Urinary bladder (tissue), 4 donors: ENCODE results near the gene EFS. TPM values are rescaled to one million over a fixed set of nuclear protein-coding genes. Genes with fewer than 3 reads are reported as not detected.
"Not testable (repeated sequence)": the region's sequence is repeated elsewhere in the genome, so short reads cannot be mapped to it uniquely, and the experiment has no call there.

Experiments
- DNase-seq: peaks from one replicate; pipeline ENCODE4 v3.0.0-alpha.2; 2015; ENCODE audit errors: extremely low spot score
- H3K27ac ChIP-seq: one replicate; pipeline ENCODE4 v1.5.1; 2013; ENCODE audit warnings: low read depth, mild to moderate bottlenecking, moderate library complexity
- H3K36me3 ChIP-seq: one replicate; pipeline ENCODE4 v1.6.1; 2013; ENCODE audit warnings: mild to moderate bottlenecking, moderate library complexity; ENCODE audit not compliant: insufficient read depth
- H3K4me1 ChIP-seq: one replicate; pipeline ENCODE4 v1.6.1; 2013; ENCODE audit warnings: mild to moderate bottlenecking, moderate library complexity; ENCODE audit not compliant: insufficient read depth
- H3K4me3 ChIP-seq: one replicate; pipeline ENCODE4 v1.5.1; 2013; ENCODE audit warnings: low read depth, low read length
- WGBS: extraction: QIAGEN DNeasy Blood & Tissue Kit; methylation state at CpG from one replicate; pipeline ENCODE4 v1.1.7; 2013; 5-methylcytosine and 5-hydroxymethylcytosine counted together
- polyA plus RNA-seq: library from polyadenylated mRNA; stranded (reverse); fragments of 200-250 nt; gene quantifications from one replicate; pipeline ENCODE4 v1.2.3, GENCODE V29; 2013
- total RNA-seq: library from RNA; depleted of rRNA; stranded (reverse); fragments of >200 nt; gene quantifications from one replicate; pipeline ENCODE4 v1.2.3, GENCODE V29; 2014
- donor health status: healthy with polysubstance abuse.
- donor health status: healthy.

The EFS gene
- total and polyA plus RNA-seq, 2 donors = 15.0 to 28.7 TPM

DNA sequence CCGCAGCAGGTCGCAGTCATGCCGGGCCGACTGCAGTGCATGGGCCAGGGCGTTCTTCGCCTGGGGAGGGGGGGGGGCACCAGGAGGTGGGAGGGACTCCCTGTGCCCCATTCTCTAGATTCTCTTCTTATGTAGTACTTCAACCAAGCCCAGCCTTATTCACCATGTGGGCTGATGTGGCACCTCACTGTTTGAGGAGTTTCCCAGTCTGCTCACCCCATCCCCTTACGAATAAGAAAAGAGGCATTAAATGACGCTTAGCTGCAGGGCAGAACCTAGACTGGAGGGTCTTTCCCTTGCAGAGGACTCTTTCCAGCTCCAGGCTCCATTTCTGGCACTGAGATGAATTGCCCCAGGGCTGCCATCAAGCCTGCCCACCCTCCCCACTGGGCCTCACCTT lies 24.0 kb upstream of the EFS start:
- no peak for DNase-seq
- Histone ChIP-seq H3K4me1 (no peaks in the 10 kb centered on the region), H3K4me3 (no peak overlapping the region), H3K27ac (no peak overlapping the region), H3K36me3 (no peaks in the 10 kb centered on the region)
- WGBS = 92% methylated on average over 8 of the region's 8 CpGs

DNA sequence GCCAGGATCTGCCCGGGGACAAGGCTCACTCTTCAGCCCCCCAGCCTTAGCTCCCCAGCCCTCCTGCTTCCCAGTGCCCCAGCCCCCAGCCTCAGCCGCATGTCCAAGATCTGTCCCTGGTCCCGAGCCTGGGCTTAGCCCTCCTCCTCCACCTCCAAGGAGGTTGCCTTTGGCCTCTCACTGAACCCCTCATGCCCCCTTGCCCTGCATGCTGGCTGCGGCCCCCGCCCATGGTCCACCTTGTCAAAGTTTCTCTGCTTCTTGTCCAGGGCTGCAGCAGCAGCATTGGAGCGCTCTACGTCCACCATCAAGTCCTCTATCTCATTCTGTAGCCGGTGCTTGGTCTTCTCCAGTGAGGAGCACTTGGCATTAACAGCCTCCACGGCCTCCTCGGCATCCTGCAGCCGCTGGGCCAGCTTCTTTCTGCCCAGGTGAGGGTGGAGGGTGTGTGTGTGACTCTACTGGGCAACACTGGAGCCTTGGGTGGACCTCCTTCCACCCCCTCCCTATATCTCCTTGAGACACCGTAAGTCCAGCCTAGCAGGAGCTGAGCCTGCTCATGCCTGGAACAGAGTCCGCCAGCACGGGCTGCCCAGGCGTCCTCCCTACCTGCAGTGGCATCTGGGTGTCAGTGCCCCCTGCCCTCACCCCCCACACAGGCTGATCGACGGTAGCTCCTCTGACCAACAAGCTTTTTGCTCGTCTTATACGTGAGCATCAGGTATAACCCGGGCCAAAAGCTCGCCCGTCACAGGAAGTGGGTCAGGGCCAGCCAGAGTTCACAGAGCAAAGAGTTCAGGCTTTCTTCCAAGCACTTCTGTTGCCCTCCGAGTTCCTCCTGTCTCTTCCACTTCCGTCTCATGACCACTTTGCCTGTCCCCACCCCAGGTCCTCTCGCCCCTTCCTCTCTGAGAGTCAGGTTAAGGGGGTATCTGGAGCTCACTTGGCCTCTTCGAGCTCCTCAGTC lies 23.2 kb upstream of the EFS start:
- 80% methylated on average over 26 of the region's 26 CpGs for WGBS
- Histone ChIP-seq H3K4me3 (no peak overlapping the region), H3K27ac (no peak overlapping the region), H3K36me3 (no peaks in the 10 kb centered on the region), H3K4me1 (no peaks in the 10 kb centered on the region)
- no peak for DNase-seq

DNA sequence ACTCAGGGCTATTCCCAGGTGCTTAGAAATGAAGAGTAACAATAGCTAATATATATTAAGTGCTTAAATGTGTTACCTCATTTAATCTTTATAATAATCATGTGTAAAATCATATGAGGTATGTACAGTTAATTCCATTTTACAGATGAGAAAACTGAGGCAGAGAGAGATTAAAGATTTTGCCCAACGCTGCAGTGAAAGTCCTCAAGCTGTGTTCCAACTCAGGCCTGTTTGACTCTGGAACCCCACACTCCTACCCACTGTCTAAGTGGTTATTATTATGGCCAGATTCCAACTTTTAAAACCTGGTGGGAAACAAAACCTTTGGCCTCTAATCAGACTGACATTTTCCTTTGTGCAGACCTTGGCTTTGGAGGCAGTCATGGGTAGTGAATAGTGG lies 22.0 kb upstream of the EFS start:
- no peak for DNase-seq
- H3K27ac ChIP-seq = no peak overlapping the region
- no peaks in the 10 kb centered on the region for H3K4me1 ChIP-seq
- H3K4me3 ChIP-seq = no peak overlapping the region
- 97% methylated on average over 1 of the region's 1 CpG for WGBS
- no peaks in the 10 kb centered on the region for H3K36me3 ChIP-seq

DNA sequence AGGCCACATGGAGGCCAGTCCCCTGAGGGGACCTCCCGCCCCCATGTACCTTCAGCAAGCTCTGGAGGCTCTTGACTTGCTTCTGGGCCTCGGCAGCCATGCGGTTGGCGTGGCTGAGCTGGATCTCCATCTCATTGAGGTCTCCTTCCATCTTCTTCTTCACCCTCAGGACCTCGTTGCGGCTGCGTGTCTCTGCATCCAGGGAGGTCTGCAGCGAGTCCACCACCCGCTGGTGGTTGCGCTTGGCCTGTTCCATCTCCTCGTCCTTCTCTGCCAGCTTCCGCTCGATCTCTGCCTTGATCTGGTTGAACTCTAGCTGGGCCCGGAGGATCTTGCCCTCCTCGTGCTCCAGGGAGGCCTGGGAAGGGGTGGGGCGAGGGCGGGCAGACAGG lies 21.3 kb upstream of the EFS start:
- not testable (repeated sequence) for H3K27ac ChIP-seq, H3K4me1 ChIP-seq, DNase-seq, H3K36me3 ChIP-seq, H3K4me3 ChIP-seq
- WGBS = 89% methylated on average over 17 of the region's 17 CpGs

DNA sequence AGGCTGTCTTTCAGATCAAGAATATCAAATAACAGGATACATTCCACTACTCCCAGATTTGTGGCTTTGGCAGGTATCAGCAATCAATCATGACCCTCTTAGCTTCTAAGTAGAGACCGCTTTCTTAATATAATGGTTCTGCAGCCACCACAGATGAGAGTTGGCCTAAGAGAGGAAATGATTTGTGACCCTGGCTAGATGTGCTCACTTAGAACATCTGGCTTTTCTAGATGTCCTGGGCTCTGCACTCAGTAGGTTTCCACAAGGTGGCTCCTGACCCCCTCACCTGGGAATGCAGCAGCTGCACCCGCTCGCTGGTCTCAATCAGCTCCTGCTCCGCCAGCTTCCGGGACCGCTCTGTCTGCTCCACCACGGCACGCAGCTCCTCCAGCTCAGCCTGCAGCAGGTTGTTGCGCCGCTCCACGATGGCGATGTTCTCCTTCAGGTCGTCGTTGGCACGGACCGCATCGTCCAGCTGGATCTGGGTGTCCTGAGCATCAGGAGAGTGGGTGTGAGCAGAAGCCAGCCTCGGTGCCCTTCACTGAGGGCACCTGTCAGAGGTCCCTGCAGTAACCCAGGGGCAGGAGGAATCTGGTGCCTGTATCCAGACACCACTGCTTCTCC lies 20.8 kb upstream of the EFS start:
- H3K4me1 ChIP-seq = no peaks in the 10 kb centered on the region
- no peak overlapping the region for H3K27ac ChIP-seq
- DNase-seq = no peak
- no peak overlapping the region for H3K4me3 ChIP-seq
- H3K36me3 ChIP-seq = no peaks in the 10 kb centered on the region
- WGBS = 88% methylated on average over 18 of the region's 18 CpGs

DNA sequence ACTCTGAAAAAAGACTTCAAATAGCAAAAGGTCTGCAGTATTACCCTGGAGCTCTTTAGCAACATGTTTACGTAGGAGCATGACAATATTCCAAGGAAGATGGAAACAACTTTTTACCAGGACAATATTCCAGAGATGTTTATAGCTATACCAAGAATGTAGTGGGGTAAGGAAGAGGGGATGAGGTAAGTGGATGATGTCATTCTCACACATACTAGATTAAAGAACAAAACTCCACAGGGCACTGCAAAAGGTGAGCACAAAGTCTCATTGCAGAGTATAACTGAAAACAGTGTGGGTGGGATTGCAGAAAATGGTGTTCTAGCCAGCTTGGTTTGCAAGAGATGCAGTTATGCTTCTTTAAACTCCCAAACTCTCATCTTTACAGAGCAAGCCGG lies 20.3 kb upstream of the EFS start:
- Histone ChIP-seq H3K4me1 (no peaks in the 10 kb centered on the region), H3K36me3 (no peaks in the 10 kb centered on the region), H3K27ac (no peak overlapping the region), H3K4me3 (no peak overlapping the region)
- 75% methylated on average over 2 of the region's 2 CpGs for WGBS
- no peak for DNase-seq

DNA sequence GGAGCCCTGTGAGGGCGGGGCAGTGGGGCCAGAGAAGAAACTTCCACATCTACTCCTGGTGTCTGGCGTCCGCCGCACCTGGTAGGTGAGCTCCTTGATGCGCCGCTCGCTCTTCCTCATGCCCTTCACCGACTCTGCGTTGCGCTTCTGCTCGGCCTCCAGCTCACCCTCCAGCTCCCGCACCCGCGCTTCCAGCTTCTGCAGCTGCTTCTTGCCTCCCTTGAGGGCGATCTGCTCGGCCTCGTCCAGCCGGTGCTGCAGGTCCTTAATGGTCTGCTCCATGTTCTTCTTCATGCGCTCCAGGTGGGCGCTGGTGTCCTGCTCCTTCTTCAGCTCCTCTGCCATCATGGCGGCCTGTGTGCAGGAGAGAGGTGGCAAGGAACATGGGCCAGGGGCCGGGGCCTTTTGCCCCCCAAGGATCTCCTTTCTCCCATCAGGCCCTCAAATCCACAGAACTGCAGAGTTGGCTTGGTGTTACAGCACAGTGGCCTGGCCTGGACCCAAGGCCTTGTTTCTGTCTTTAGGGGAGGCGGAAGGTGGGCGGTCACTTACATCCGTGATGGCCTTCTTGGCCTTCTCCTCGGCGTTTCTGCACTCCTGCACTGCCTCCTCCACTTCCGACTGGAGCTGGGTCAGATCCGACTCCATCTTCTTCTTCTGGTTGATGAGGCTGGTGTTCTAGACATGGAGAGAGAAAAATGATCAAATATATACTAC lies 19.6 kb upstream of the EFS start:
- H3K4me3 ChIP-seq = no peak overlapping the region
- WGBS = 91% methylated on average over 29 of the region's 29 CpGs
- DNase-seq = no peak
- H3K27ac ChIP-seq = no peak overlapping the region
- no peaks in the 10 kb centered on the region for H3K4me1 ChIP-seq
- H3K36me3 ChIP-seq = no peaks in the 10 kb centered on the region

DNA sequence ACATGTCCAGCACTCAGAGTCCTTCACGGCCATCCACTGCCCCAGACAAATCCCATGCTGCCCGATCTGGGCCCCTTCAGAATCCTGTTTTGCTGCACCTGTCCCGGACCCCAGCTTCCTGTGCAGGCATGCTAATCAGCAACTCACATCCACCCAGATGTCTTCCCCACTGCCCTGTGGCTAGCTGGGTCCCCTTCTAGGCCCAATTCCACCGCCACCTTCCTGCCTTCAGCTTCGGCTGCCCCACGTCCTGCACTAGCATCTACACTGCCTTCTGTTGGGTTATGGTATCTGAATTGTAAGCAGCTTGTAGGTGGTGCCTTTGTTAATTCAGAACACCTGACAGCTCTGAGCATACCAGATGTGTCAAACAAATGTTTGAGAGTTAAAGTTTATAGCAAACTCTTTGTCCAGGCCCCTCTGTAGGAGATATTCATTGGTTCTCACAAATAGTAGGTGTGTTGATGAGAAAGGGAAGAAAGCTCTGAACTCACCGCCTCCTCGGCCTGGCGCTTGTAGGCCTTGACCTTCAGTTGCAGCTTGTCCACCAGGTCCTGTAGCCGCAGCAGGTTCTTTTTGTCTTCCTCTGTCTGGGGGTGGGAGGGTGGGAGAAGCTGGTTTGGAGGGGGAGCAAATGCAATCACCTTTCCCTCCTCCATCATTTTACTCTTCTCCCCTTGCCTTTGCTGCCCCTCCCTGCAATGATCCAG lies 17.9 kb upstream of the EFS start:
- H3K27ac ChIP-seq = no peak overlapping the region
- WGBS = 78% methylated on average over 10 of the region's 10 CpGs
- DNase-seq = no peak
- H3K4me3 ChIP-seq = no peak overlapping the region
- H3K36me3 ChIP-seq = no peaks in the 10 kb centered on the region
- H3K4me1 ChIP-seq = no peaks in the 10 kb centered on the region

DNA sequence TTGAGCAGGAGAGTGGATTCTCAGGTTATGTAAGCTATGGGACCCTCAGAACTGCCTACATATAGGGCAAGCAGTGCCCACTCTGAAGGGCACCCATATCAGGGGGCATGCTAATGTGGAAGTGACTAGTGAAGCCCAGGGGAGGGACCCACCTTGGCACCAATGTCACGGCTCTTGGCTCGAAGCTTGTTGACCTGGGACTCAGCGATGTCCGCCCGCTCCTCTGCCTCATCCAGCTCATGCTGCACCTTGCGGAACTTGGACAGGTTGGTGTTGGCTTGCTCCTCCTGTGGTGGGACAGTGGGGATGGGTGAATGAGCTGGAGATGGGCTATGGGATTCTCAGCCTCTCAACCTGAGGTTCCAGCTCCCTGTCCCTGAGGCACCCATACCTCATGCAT lies 17.3 kb upstream of the EFS start:
- Histone ChIP-seq H3K27ac (no peak overlapping the region), H3K36me3 (no peaks in the 10 kb centered on the region), H3K4me1 (no peaks in the 10 kb centered on the region), H3K4me3 (no peak overlapping the region)
- 96% methylated on average over 6 of the region's 6 CpGs for WGBS
- DNase-seq = no peak

DNA sequence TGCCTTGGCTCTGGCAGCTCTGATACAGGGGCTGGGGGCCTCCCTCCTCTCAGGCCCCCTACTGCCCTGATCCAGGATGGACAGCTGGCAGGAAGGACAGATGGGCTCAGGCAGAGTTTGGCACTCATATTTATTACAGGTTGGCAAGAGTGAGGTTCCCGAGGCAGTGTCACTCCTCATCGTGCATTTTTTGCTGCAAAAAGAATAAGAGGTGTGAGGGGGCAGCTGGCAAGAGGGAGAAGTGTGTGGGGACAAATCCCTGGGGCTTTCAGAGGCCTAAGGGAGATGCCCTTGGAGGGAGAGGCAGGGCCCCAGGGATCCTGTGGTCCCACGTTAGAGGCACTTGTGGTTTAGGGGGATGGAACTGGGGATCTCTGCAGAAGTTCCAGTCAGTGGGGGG lies 16.9 kb upstream of the EFS start:
- H3K4me1 ChIP-seq = no peaks in the 10 kb centered on the region
- no peak overlapping the region for H3K27ac ChIP-seq
- no peak for DNase-seq
- no peaks in the 10 kb centered on the region for H3K36me3 ChIP-seq
- 60% methylated on average over 3 of the region's 3 CpGs for WGBS
- no peak overlapping the region for H3K4me3 ChIP-seq

DNA sequence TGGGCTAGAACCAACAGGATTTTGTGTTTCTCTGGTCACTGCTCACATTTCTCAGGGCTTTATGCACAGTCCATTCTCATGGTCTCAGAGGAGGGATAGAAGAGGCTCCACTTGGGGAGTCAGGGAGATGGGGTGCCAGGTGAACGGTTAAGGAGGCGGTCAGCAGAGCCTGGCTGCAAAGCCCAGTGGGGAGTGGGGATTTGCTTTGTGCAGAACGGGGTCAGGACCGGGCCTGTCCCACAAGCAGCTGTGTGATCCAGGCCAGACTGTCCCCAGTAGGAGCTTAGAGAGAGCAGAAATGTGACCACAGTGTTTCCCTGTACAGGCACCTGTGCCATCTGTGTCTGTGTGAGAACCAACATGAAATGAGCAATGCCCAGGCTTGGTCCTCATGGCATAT lies 16.0 kb upstream of the EFS start:
- no peaks in the 10 kb centered on the region for H3K36me3 ChIP-seq
- no peak overlapping the region for H3K27ac ChIP-seq
- H3K4me1 ChIP-seq = no peaks in the 10 kb centered on the region
- no peak overlapping the region for H3K4me3 ChIP-seq
- no peak for DNase-seq
- WGBS = 77% methylated on average over 4 of the region's 4 CpGs

DNA sequence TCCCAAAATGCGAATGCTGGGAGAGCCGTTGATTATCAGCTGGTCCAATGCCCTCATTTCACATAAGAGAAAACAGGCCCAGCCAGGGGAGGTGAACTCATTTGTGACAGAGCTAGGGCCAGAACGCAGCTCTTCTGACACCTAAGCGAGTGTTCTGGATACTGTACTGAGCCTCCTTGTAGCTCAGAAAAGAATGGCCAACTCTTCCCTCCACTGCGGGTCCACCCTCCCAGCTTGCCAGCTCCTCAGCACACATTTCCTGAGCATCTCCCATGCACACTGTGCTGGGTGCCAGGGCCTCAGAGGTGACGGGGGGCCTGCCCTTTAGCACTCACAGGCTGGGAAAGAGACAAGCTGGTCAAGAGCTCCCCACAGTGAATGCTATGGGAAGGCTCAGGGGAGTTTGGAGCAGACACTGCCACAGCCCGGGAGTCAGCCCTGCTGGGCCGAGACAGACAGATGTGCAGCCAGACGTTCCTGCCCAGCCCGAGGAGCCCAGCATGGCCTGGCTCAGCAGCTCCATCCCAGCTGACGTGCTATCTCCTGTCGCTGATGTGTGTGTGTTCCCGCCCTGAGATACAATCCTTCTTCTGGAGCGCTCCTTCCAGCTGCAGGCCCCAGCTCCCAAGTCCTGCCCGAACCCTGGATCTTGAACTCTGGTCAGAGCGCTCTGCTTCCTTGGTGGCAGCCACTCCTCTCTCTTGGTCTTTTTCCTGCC lies 15.4 kb upstream of the EFS start:
- 51% methylated on average over 16 of the region's 16 CpGs for WGBS

More for the DNA sequence above, 15.4 kb upstream of the EFS start:
- H3K4me1 ChIP-seq = no peaks in the 10 kb centered on the region
- no peak overlapping the region for H3K27ac ChIP-seq
- H3K4me3 ChIP-seq = no peak overlapping the region
- no peaks in the 10 kb centered on the region for H3K36me3 ChIP-seq
- no peak for DNase-seq
